ENCODE results near the gene HECTD1. TPM values are rescaled to one million over a fixed set of nuclear protein-coding genes. Genes with fewer than 3 reads are reported as not detected.

HECTD1 gene
- total and polyA plus RNA-seq, 7 experiments from 2014 or later, result 25.5 to 163 (median 147) TPM

GRCh38 chr14:31216359-31216758 is 8.8 kb upstream of the HECTD1 start:
- no peaks in the 10 kb centered on the region for H3K27me3 ChIP-seq (ENCODE audit: control insufficient read depth in 2 of 2, insufficient read depth in 2 of 2, low read length in 2 of 2)
- ChIA-PET POLR2A (no interaction called here), CTCF (no interaction called here)
- no peak for ATAC-seq
- no peaks in the 10 kb centered on the region for H3K9me3 ChIP-seq (ENCODE audit: control insufficient read depth in 2 of 3, low read length in 3 of 3)
- H3K4me1 Mint-ChIP-seq, result peaks cover 0 to 4% (median 0%) of the 10 kb centered on the region in 7 donors
- peaks cover 0 to 1% (median 0%) of the 10 kb centered on the region in 11 donors for H3K9me3 Mint-ChIP-seq
- H3K27ac ChIP-seq (ENCODE audit: low read depth, low read length), result no peak overlapping the region
- intact Hi-C loops (cut with micrococcal nuclease), result no loop called here
- no peaks in the 10 kb centered on the region for H3K4me1 ChIP-seq (ENCODE audit: control insufficient read depth in 2 of 2, insufficient read depth in 2 of 2, low read length in 2 of 2)
- no peaks in the 10 kb centered on the region for H3K27me3 Mint-ChIP-seq
- H3K4me3 Mint-ChIP-seq, result no peak overlapping the region
- no peak for DNase-seq
- H3K36me3 Mint-ChIP-seq, result no peaks in the 10 kb centered on the region
- no peak overlapping the region for H3K27ac Mint-ChIP-seq
- no peak overlapping the region for H3K4me3 ChIP-seq (ENCODE audit: low read length)
- no peaks in the 10 kb centered on the region for H3K36me3 ChIP-seq (ENCODE audit: control insufficient read depth in 2 of 3, insufficient read depth in 3 of 3, low read length in 3 of 3)

- H3K4me1 ChIP-seq (ENCODE audit: control insufficient read depth in 2 of 2, insufficient read depth in 2 of 2, low read length in 2 of 2), result peaks cover 24 to 25% of the 10 kb centered on the region in 2 donors
- H3K4me3 ChIP-seq (ENCODE audit: low read length), result no peak overlapping the region
- H3K36me3 ChIP-seq (ENCODE audit: control insufficient read depth in 2 of 3, insufficient read depth in 3 of 3, low read length in 3 of 3), result no peaks in the 10 kb centered on the region
- H3K27me3 ChIP-seq (ENCODE audit: control insufficient read depth in 2 of 2, insufficient read depth in 2 of 2, low read length in 2 of 2), result no peaks in the 10 kb centered on the region
- no peaks in the 10 kb centered on the region for H3K9me3 ChIP-seq (ENCODE audit: control insufficient read depth in 2 of 3, low read length in 3 of 3)
- Mint-ChIP-seq H3K9me3 (peaks cover 0 to 6% (median 0%) of the 10 kb centered on the region in 11 donors), H3K4me1 (peaks cover 21 to 35% (median 32%) of the 10 kb centered on the region in 7 donors), H3K4me3 (no peak overlapping the region), H3K27me3 (no peaks in the 10 kb centered on the region), H3K36me3 (peaks cover 0 to 2% (median 0%) of the 10 kb centered on the region in 5 donors), H3K27ac (no peak overlapping the region)
- ChIA-PET POLR2A (no interaction called here), CTCF (no interaction called here)
- intact Hi-C loops (cut with micrococcal nuclease), result no loop called here
- no peak overlapping the region for H3K27ac ChIP-seq (ENCODE audit: low read depth, low read length)
- DNase-seq, result no peak
- ATAC-seq, result no peak
Measured at GRCh38 chr14:31212893-31213292, 5.3 kb upstream of the HECTD1 start.

GRCh38 chr14:31209605-31210004 is 2.0 kb upstream of the HECTD1 start:
- H3K9me3 ChIP-seq (ENCODE audit: control insufficient read depth in 2 of 3, low read length in 3 of 3), result no peaks in the 10 kb centered on the region
- ATAC-seq (no peak), DNase-seq (no peak)
- ChIA-PET CTCF (interaction anchor here (0.9 kb wide), 1 partner anchor 116 kb away, joined by 3 read pairs; no protein-coding TSS in a partner anchor), POLR2A (interaction anchor here (0.6 to 4.1 kb wide), 7 partner anchors 10 to 586 kb away, joined by 3 to 33 read pairs (median 5); partner anchors contain the start of genes AP4S1, DTD2 and STRN3)
- Mint-ChIP-seq H3K9me3 (peaks cover 0 to 6% (median 0%) of the 10 kb centered on the region in 11 donors), H3K27me3 (no peaks in the 10 kb centered on the region), H3K27ac (peak overlapping the region in 7 of 9 donors; percentile 8 to 100 (median 99)), H3K4me3 (peak overlapping the region in 4 of 10 donors; percentile 30 to 98 (median 80)), H3K36me3 (peaks cover 0 to 10% (median 4%) of the 10 kb centered on the region in 5 donors), H3K4me1 (peaks cover 29 to 54% (median 50%) of the 10 kb centered on the region in 7 donors)
- no peaks in the 10 kb centered on the region for H3K27me3 ChIP-seq (ENCODE audit: control insufficient read depth in 2 of 2, insufficient read depth in 2 of 2, low read length in 2 of 2)
- peaks cover 0 to 5% (median 0%) of the 10 kb centered on the region in 3 experiments for H3K36me3 ChIP-seq (ENCODE audit: control insufficient read depth in 2 of 3, insufficient read depth in 3 of 3, low read length in 3 of 3)
- H3K4me1 ChIP-seq (ENCODE audit: control insufficient read depth in 2 of 2, insufficient read depth in 2 of 2, low read length in 2 of 2), result peaks cover 30 to 33% of the 10 kb centered on the region in 2 donors
- peak overlapping the region; percentile 100 for H3K27ac ChIP-seq (ENCODE audit: low read depth, low read length)
- intact Hi-C loops (cut with micrococcal nuclease), result loop anchor here (2.0 to 10.0 kb wide), 10 partner anchors 37 to 867 kb away; partner anchors contain the start of genes G2E3 (in 2 of the 2), ARHGAP5 (in 1 of the 2), DTD2 (in 1 of the 2) and SCFD1 (in 1 of the 2)
- H3K4me3 ChIP-seq (ENCODE audit: low read length), result no peak overlapping the region

- peak overlapping the region; percentile 99 to 100 (median 99) for H3K27ac Mint-ChIP-seq
- DNase-seq, result peak in 2 of 9 donors; percentile 16 to 34
- intact Hi-C loops (cut with micrococcal nuclease), result loop anchor here (1.0 to 10.0 kb wide), 17 partner anchors 36 to 995 kb away; partner anchors contain the start of genes DTD2 (in 2 of the 2), G2E3 (in 2 of the 2), NUBPL (in 2 of the 2) and RNU6-8 (in 2 of the 2)
- peaks cover 30 to 33% of the 10 kb centered on the region in 2 donors for H3K4me1 ChIP-seq (ENCODE audit: control insufficient read depth in 2 of 2, insufficient read depth in 2 of 2, low read length in 2 of 2)
- peaks cover 4 to 18% (median 10%) of the 10 kb centered on the region in 5 donors for H3K36me3 Mint-ChIP-seq
- no peaks in the 10 kb centered on the region for H3K27me3 ChIP-seq (ENCODE audit: control insufficient read depth in 2 of 2, insufficient read depth in 2 of 2, low read length in 2 of 2)
- no peaks in the 10 kb centered on the region for H3K27me3 Mint-ChIP-seq
- H3K9me3 Mint-ChIP-seq, result peaks cover 0 to 6% (median 0%) of the 10 kb centered on the region in 11 donors
- no peaks in the 10 kb centered on the region for H3K9me3 ChIP-seq (ENCODE audit: control insufficient read depth in 2 of 3, low read length in 3 of 3)
- CTCF ChIA-PET, result interaction anchor here (0.6 to 1.3 kb wide), 5 partner anchors 9 to 117 kb away, joined by 3 to 7 read pairs (median 3); no protein-coding TSS in a partner anchor
- H3K36me3 ChIP-seq (ENCODE audit: control insufficient read depth in 2 of 3, insufficient read depth in 3 of 3, low read length in 3 of 3), result peaks cover 0 to 5% (median 0%) of the 10 kb centered on the region in 3 experiments
- H3K4me3 ChIP-seq (ENCODE audit: low read length), result peak overlapping the region; percentile 70
- ATAC-seq, result no peak
- peaks cover 30 to 62% (median 57%) of the 10 kb centered on the region in 7 donors for H3K4me1 Mint-ChIP-seq
- POLR2A ChIA-PET, result interaction anchor here (0.5 to 4.1 kb wide), 26 partner anchors 9 to 994 kb away, joined by 3 to 33 read pairs (median 4); partner anchors contain the start of genes AP4S1, DTD2, HEATR5A and RNU6-7
- H3K27ac ChIP-seq (ENCODE audit: low read depth, low read length), result peak overlapping the region; percentile 100
- H3K4me3 Mint-ChIP-seq, result peak overlapping the region; percentile 93 to 98 (median 96)
Measured at GRCh38 chr14:31208546-31209424, 1.2 kb upstream of the HECTD1 start.

GRCh38 chr14:31207287-31207754 is 272 bp downstream of the HECTD1 start:
- no peaks in the 10 kb centered on the region for H3K27me3 ChIP-seq (ENCODE audit: control insufficient read depth in 2 of 2, insufficient read depth in 2 of 2, low read length in 2 of 2)
- DNase-seq (peak in 1 of 9 donors; percentile 91), ATAC-seq (peak; percentile 35)
- no peaks in the 10 kb centered on the region for H3K9me3 ChIP-seq (ENCODE audit: control insufficient read depth in 2 of 3, low read length in 3 of 3)
- H3K4me3 Mint-ChIP-seq, result peak overlapping the region; percentile 90 to 98 (median 96)
- H3K4me3 ChIP-seq (ENCODE audit: low read length), result peak overlapping the region; percentile 70
- ChIA-PET CTCF (interaction anchor here (1.0 to 1.6 kb wide), 3 partner anchors 11 to 97 kb away, joined by 3 to 7 read pairs (median 3); no protein-coding TSS in a partner anchor), POLR2A (interaction anchor here (0.6 to 4.1 kb wide), 26 partner anchors 11 to 995 kb away, joined by 3 to 33 read pairs (median 4); partner anchors contain the start of genes AP4S1, DTD2, HEATR5A and RNU6-7)
- peaks cover 0 to 6% (median 0%) of the 10 kb centered on the region in 11 donors for H3K9me3 Mint-ChIP-seq
- peaks cover 4 to 28% (median 19%) of the 10 kb centered on the region in 5 donors for H3K36me3 Mint-ChIP-seq
- peaks cover 0 to 7% (median 0%) of the 10 kb centered on the region in 3 experiments for H3K36me3 ChIP-seq (ENCODE audit: control insufficient read depth in 2 of 3, insufficient read depth in 3 of 3, low read length in 3 of 3)
- H3K27ac Mint-ChIP-seq, result peak overlapping the region; percentile 93 to 100 (median 96)
- H3K4me1 ChIP-seq (ENCODE audit: control insufficient read depth in 2 of 2, insufficient read depth in 2 of 2, low read length in 2 of 2), result peaks cover 30 to 33% of the 10 kb centered on the region in 2 donors
- H3K4me1 Mint-ChIP-seq, result peaks cover 33 to 74% (median 68%) of the 10 kb centered on the region in 7 donors
- H3K27ac ChIP-seq (ENCODE audit: low read depth, low read length), result peak overlapping the region; percentile 100
- intact Hi-C loops (cut with micrococcal nuclease), result loop anchor here (1.0 to 10.0 kb wide), 12 partner anchors 15 to 737 kb away; partner anchors contain the start of genes G2E3 (in 1 of the 2) and HEATR5A (in 1 of the 2)
- no peaks in the 10 kb centered on the region for H3K27me3 Mint-ChIP-seq

All from naive thymus-derived CD4-positive, alpha-beta T cell (primary cell).